Measurements from ENCODE around the gene GDE1.

Gene GDE1

GRCh38 chr16:19486750-19487325 is 35.1 kb downstream of the GDE1 start:
- DNase-seq (ENCODE audit: low read depth in 2 of 2, low spot score in 1 of 2) = no peak

GRCh38 chr16:19486051-19486450 is 35.8 kb downstream of the GDE1 start:
- DNase-seq (ENCODE audit: low read depth in 2 of 2, low spot score in 1 of 2) = no peak

- no peak for DNase-seq (ENCODE audit: low read depth in 2 of 2, low spot score in 1 of 2)
Observed at GRCh38 chr16:19485611-19486010, 36.3 kb downstream of the GDE1 start.

GRCh38 chr16:19484096-19484495 is 37.8 kb downstream of the GDE1 start:
- DNase-seq (ENCODE audit: low read depth in 2 of 2, low spot score in 1 of 2) = no peak

GRCh38 chr16:19482291-19482690 is 39.6 kb downstream of the GDE1 start:
- DNase-seq (ENCODE audit: low read depth in 2 of 2, low spot score in 1 of 2) = no peak

GRCh38 chr16:19481769-19482168 is 40.1 kb downstream of the GDE1 start:
- no peak for DNase-seq (ENCODE audit: low read depth in 2 of 2, low spot score in 1 of 2)

GRCh38 chr16:19481296-19481695 is 40.6 kb downstream of the GDE1 start:
- no peak for DNase-seq (ENCODE audit: low read depth in 2 of 2, low spot score in 1 of 2)

- no peak for DNase-seq (ENCODE audit: low read depth in 2 of 2, low spot score in 1 of 2)
Observed at GRCh38 chr16:19479302-19479721, 42.6 kb downstream of the GDE1 start.

- no peak for DNase-seq (ENCODE audit: low read depth in 2 of 2, low spot score in 1 of 2)
Observed at GRCh38 chr16:19478505-19478904, 43.4 kb downstream of the GDE1 start.

- no peak for DNase-seq (ENCODE audit: low read depth in 2 of 2, low spot score in 1 of 2)
Observed at GRCh38 chr16:19474617-19475016, 47.3 kb downstream of the GDE1 start.

GRCh38 chr16:19472482-19472881 is 49.4 kb downstream of the GDE1 start:
- DNase-seq (ENCODE audit: low read depth in 2 of 2, low spot score in 1 of 2) = no peak

- DNase-seq (ENCODE audit: low read depth in 2 of 2, low spot score in 1 of 2) = no peak
Observed at GRCh38 chr16:19468300-19468699, 53.6 kb downstream of the GDE1 start.

- DNase-seq (ENCODE audit: low read depth in 2 of 2, low spot score in 1 of 2) = no peak
Observed at GRCh38 chr16:19463468-19464315, 58.2 kb downstream of the GDE1 start.

GRCh38 chr16:19460397-19460796 is 61.5 kb downstream of the GDE1 start:
- no peak for DNase-seq (ENCODE audit: low read depth in 2 of 2, low spot score in 1 of 2)

- DNase-seq (ENCODE audit: low read depth in 2 of 2, low spot score in 1 of 2) = no peak
Observed at GRCh38 chr16:19458722-19459379, 63.0 kb downstream of the GDE1 start.
